T-helper 1 cell treated with Interleukin-12 subunit alpha and Interleukin-12 subunit beta and Interleukin-4 antibody, amounts not matched to agents 30 μg/mL and 1 μg/mL, for 36 hours (primary cell): ENCODE data around the gene NNT.
"Not testable (repeated sequence)": the region's sequence is repeated elsewhere in the genome, so short reads cannot be mapped to it uniquely, and the experiment has no call there.

Experiments used
- H3K27ac Mint-ChIP-seq: one replicate; pipeline ENCODE4 v1.8.0; 2021; ENCODE audit warnings: mild to moderate bottlenecking, mixed read lengths
- H3K27me3 Mint-ChIP-seq: one replicate; pipeline ENCODE4 v1.8.0; 2021; ENCODE audit warnings: low read depth, mixed read lengths
- H3K36me3 Mint-ChIP-seq: one replicate; pipeline ENCODE4 v1.8.0; 2021; ENCODE audit warnings: low read depth, mixed read lengths
- H3K4me1 Mint-ChIP-seq: one replicate; pipeline ENCODE4 v1.8.0; 2021; ENCODE audit warnings: low read depth, mixed read lengths
- H3K4me3 Mint-ChIP-seq: one replicate; pipeline ENCODE4 v1.8.0; 2021; ENCODE audit warnings: mild to moderate bottlenecking, moderate library complexity, mixed read lengths
- H3K9me3 Mint-ChIP-seq: one replicate; pipeline ENCODE4 v1.8.0; 2021; ENCODE audit warnings: mixed read lengths

Gene NNT

DNA sequence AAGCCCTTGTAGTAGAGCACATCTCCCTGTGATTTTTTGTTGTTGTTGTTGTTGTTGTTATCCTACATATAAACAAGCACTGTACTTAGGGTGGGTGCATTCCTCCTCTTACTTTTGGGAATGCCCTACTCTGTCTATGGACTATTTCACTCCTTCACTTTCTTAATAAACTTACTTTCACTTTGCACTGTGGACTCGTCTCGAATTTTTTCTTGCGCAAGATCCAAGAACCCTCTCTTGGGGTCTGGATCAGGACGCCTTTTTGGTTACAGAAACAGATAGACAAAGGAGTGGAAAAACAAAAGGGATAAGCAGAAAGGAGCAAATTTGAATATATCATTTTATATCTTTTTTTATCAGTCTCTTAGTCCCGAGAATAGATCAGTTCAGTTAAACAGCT lies 31.7 kb upstream of the NNT start:
- H3K36me3 Mint-ChIP-seq = peaks cover 8% of the 10 kb centered on the region
- H3K4me1 Mint-ChIP-seq = no peaks in the 10 kb centered on the region
- H3K27ac Mint-ChIP-seq = no peak overlapping the region
- H3K4me3 Mint-ChIP-seq = no peak overlapping the region
- H3K27me3 Mint-ChIP-seq = no peaks in the 10 kb centered on the region
- no peaks in the 10 kb centered on the region for H3K9me3 Mint-ChIP-seq

DNA sequence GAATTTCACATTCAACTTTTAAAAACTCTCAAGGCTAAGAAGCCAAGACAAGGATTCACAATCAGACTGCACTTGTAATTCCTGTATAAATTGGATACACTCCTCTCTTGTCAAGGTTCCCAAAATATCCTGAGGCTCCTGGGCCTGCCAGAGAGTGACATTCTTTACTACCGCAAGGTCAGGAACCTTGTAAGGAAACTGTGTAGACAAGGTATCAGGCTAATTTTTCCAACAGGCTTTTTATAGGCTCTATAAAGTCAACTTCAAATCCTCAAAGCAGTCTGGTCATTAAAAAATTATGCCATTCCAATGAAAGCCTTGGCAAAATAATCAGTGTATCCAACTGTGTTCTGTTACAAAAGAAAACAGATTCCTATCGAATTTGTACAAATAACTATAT lies 30.6 kb upstream of the NNT start:
- Mint-ChIP-seq H3K36me3 (peaks cover 8% of the 10 kb centered on the region), H3K4me1 (no peaks in the 10 kb centered on the region), H3K9me3 (no peaks in the 10 kb centered on the region), H3K27me3 (no peaks in the 10 kb centered on the region), H3K27ac (no peak overlapping the region), H3K4me3 (no peak overlapping the region)

DNA sequence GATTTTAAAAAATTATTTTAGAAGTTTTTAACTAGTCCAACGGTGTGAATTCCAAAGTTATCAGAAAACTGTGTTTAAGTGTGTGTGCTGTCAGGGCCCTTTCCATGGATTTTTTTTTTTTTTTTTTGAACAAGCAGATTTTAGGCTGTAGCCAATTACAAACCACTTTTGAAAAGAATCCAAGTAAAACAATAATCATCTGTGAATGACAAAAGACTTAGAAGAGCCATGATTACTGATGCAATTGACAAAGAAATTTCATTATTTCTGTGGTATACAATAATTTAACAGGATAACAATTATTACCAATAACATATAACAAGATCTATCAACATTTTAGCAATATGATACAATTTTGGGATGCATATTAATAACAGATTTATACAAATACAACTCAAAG lies 29.9 kb upstream of the NNT start:
- H3K36me3 Mint-ChIP-seq = peaks cover 8% of the 10 kb centered on the region
- H3K4me3 Mint-ChIP-seq = no peak overlapping the region
- H3K27ac Mint-ChIP-seq = no peak overlapping the region
- H3K4me1 Mint-ChIP-seq = no peaks in the 10 kb centered on the region
- H3K9me3 Mint-ChIP-seq = no peaks in the 10 kb centered on the region
- H3K27me3 Mint-ChIP-seq = no peaks in the 10 kb centered on the region

DNA sequence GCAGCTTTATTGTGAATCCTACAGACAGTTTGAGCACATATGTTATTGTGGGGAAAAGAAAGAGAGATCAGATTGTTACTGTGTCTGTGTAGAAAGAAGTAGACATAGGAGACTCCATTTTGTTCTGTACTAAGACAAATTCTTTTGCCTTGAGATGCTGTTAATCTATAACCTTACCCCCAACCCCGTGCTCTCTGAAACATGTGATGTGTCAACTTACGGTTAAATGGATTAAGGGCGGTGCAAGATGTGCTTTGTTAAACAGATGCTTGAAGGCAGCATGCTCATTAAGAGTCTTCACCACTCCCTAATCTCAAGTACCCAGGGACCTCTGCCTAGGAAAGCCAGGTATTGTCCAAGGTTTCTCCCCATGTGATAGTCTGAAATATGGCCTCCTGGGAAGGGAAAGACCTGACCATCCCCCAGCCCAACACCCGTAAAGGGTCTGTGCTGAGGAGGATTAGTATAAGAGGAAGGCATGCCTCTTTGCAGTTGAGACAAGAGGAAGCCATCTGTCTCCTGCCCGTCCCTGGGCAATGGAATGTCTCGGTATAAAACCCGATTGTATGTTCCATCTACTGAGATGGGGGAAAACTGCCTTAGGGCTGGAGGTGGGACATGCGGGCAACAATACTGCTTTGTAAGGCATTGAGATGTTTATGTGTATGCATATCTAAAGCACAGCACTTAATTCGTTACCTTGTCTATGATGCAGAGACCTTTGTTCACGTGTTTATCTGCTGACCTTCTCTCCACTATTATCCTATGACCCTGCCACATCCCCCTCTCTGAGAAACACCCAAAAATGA lies 22.4 kb upstream of the NNT start:
- H3K9me3 Mint-ChIP-seq, H3K36me3 Mint-ChIP-seq, H3K27me3 Mint-ChIP-seq, H3K27ac Mint-ChIP-seq, H3K4me1 Mint-ChIP-seq, H3K4me3 Mint-ChIP-seq: not testable (repeated sequence)

DNA sequence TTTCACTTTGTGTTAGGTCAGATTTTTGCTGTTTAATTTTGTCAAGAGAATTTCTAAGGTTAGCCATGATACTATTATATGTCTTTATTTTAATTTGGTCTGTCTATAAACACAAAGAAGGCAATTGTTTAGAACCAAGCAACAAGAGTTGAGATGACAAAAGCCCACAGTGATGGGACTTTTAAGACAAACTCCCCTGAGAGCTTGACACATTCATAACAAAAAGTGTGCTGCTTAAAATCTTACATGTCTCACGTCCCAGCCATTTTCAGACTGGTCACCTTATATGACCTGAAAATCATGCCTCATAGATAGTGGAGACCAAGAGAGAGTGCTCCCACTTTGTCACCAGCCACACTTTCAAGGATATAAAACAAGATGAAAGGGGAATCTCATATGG lies 21.6 kb upstream of the NNT start:
- Mint-ChIP-seq H3K27me3 (no peaks in the 10 kb centered on the region), H3K9me3 (no peaks in the 10 kb centered on the region), H3K4me3 (no peak overlapping the region), H3K4me1 (no peaks in the 10 kb centered on the region), H3K27ac (no peak overlapping the region), H3K36me3 (peaks cover 5% of the 10 kb centered on the region)

DNA sequence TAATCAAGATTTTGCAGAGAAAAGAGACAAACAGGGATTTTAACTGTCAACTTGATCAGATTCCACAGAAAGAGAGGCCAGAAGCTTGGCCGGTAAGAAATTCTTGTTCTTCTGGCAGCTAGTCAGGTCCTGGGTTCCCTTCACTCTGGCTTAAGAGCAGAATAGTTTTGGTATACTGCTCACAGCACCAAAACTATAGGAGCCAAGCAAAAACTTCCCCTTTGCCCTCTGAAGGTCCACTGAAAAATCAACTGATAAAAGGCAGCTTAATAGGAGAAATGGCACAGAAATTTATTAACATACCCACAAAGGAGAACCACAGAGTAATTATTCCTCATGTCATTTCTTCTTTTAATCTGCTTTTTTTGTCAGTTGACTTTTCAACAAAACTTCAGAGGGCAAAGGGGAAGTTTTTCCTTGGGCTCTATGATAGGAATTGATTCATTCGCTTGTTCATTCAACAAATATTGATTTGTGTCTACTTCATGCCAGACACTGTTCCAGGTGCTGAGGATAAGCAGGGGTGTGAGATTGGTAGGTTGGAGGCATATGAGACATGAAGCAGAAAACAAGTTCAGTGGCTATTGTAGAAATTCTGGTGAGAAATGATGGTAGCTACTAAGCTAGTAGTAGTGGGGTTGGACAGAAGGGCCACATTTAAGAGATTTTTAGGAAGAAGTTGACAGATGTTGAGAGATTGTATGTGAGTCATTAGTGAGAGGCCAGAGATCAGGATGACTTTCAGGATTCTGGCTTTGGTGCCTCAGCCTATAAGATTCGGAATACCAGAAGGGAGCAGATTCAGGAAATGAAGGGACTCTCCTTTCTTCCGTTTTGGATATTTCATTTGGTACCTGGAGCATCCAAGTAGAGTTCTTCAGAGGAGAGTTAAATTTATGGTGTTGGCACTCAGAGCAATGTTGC lies 20.6 kb upstream of the NNT start:
- Mint-ChIP-seq H3K27ac (no peak overlapping the region), H3K4me3 (no peak overlapping the region), H3K27me3 (no peaks in the 10 kb centered on the region), H3K9me3 (no peaks in the 10 kb centered on the region), H3K4me1 (no peaks in the 10 kb centered on the region), H3K36me3 (peaks cover 5% of the 10 kb centered on the region)

DNA sequence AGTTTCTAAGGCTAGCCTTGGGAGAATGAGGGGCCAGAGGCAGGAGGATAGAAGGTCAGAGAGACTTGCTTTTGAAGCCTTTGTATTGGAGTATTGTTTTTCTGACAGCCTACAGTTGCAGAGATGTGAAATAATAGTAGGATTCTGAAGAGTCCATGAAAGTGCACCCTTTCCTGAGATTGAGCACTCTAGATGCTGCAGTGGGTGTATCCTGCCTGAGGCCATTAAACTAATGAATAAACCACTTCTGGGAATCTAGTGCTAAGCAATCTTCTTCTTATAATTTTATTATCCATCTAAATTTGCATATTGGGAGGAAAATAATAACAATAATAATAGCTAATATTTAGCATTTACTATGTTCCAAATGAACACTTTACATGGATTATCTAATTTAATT lies 19.3 kb upstream of the NNT start:
- no peaks in the 10 kb centered on the region for H3K4me1 Mint-ChIP-seq
- H3K9me3 Mint-ChIP-seq = no peaks in the 10 kb centered on the region
- H3K27me3 Mint-ChIP-seq = no peaks in the 10 kb centered on the region
- no peak overlapping the region for H3K4me3 Mint-ChIP-seq
- H3K27ac Mint-ChIP-seq = no peak overlapping the region
- peaks cover 5% of the 10 kb centered on the region for H3K36me3 Mint-ChIP-seq

DNA sequence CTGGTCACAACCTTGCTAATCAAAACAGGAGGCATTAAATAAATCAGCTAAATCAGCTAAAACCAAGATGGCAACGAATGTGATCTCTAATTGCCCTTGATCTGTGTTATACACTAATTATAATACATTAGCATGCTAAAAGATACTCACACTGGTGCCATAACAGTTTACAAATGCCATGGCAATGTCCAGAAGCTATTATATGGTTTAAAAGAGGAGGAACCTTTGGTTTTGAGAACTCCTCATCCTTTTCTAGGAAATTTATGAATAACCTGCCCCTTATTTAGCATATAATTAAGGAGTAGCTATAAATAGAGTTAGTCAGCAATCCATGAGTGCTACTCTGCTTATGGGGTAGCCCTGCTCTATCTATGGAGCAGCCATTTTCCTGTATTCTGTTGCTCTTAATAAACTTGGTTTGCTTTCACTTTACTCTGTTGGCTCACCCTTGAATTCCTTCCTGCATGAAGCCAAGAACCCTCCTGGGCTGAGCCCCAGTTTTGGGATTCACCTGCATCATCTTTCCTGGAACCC lies 18.7 kb upstream of the NNT start:
- no peak overlapping the region for H3K4me3 Mint-ChIP-seq
- no peak overlapping the region for H3K27ac Mint-ChIP-seq

DNA sequence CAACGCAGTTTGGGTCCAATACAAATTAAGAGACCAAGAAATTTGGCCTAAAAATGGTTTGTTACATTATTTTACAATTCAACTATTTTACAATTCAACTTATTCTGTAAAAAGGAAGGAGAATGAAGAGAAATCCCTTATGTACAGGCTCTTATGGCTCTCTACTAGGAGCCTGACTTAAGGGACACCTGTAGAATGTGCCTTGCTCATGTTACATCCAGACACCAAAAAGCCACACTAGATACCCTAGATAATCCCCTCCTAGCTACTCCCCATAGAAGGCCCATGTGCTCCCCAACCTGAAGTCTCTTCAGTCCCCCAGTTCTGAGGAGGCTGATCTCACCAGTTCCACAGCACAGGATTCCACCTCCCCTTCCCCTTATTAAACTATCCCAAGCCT lies 14.1 kb upstream of the NNT start:
- H3K36me3 Mint-ChIP-seq = peaks cover 8% of the 10 kb centered on the region
- H3K27ac Mint-ChIP-seq = no peak overlapping the region

More for the DNA sequence above, 18.7 kb upstream of the NNT start:
- Mint-ChIP-seq H3K36me3 (peaks cover 5% of the 10 kb centered on the region), H3K27me3 (no peaks in the 10 kb centered on the region), H3K4me1 (no peaks in the 10 kb centered on the region), H3K9me3 (no peaks in the 10 kb centered on the region)

DNA sequence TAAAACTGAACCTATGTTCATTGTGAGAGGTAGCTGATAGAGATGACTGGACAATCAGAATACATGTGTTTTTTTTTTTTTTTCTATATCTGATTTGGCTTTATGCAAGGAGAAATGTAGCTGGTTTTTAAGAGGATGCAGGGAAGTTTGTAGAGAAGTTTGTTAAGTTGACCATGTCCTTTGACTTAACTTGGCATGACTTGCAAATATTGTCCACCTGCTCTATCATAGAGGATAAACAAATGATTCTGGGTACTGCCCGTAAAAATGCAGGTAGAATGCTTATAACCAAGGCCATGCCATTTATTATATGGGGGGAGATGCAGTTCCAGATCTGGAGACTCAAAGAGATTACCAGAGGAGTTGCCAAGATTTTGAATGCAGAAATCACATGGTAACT lies 13.7 kb upstream of the NNT start:
- Mint-ChIP-seq H3K27me3 (no peaks in the 10 kb centered on the region), H3K4me3 (no peak overlapping the region), H3K9me3 (no peaks in the 10 kb centered on the region), H3K27ac (no peak overlapping the region), H3K36me3 (peaks cover 8% of the 10 kb centered on the region), H3K4me1 (peaks cover 2% of the 10 kb centered on the region)

More for the DNA sequence above, 14.1 kb upstream of the NNT start:
- Mint-ChIP-seq H3K4me1 (peaks cover 2% of the 10 kb centered on the region), H3K27me3 (no peaks in the 10 kb centered on the region), H3K4me3 (no peak overlapping the region), H3K9me3 (no peaks in the 10 kb centered on the region)

DNA sequence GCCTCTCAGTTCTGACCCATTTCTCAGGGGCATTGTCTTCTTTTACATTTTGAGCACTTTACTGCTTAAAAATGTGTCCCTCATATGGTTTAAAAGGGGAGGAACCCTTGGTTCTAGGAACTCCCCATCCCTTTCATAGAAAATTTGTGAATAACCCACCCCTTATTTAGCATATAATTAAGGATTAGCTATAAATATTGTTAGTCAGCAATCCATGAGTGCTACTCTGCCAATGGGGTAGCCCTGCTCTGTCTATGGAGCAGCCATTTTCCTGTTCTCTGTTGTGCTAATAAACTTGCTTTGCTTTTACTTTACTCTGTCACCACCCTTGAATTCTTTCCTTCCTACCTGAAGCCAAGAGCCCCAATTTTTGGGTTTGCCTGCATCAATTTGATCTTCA lies 12.3 kb upstream of the NNT start:
- Mint-ChIP-seq H3K27me3 (no peaks in the 10 kb centered on the region), H3K4me3 (no peak overlapping the region), H3K9me3 (no peaks in the 10 kb centered on the region), H3K36me3 (peaks cover 8% of the 10 kb centered on the region), H3K27ac (no peak overlapping the region), H3K4me1 (peaks cover 2% of the 10 kb centered on the region)

DNA sequence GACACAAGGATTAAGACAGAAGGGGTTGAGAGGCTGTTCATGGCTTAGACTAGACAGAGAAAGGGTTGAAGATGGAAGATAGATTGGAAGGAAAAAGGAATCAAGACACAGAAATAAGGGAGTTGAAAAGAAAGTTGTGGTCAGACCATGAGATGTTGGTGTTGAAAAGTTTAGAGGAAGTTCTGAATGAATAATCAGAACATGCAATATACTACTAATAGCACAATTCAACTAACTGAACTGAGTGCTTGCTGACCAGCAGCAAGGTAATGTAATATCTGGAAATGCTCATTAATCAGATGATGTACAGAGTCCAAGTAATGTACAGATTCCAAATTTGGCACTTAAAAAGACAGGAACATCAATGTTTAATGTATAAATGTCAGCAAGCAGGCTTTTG lies 10.6 kb upstream of the NNT start:
- H3K9me3 Mint-ChIP-seq = no peaks in the 10 kb centered on the region
- no peak overlapping the region for H3K27ac Mint-ChIP-seq
- H3K27me3 Mint-ChIP-seq = no peaks in the 10 kb centered on the region
- H3K4me3 Mint-ChIP-seq = no peak overlapping the region
- peaks cover 8% of the 10 kb centered on the region for H3K36me3 Mint-ChIP-seq
- H3K4me1 Mint-ChIP-seq = peaks cover 2% of the 10 kb centered on the region

DNA sequence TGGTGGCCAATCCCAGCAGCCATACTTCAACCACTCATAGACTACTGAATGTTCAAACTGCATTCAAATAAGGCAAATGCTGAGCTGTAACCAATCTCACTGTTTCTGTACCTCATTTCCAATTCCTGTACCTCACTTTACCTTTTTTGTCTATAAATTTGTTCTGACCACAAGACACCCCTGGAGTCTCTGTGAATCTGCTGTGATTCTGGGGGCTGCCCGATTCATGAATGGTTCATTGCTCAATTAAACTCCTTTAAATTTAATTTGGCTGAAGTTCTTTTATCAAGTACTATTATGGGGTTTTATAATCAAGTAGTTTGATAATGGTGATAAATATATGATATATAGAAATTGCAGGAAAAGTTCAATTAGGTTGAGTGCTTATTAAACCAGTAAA lies 4.1 kb upstream of the NNT start:
- not testable (repeated sequence) for H3K27ac Mint-ChIP-seq, H3K27me3 Mint-ChIP-seq, H3K9me3 Mint-ChIP-seq, H3K4me3 Mint-ChIP-seq
- peaks cover 13% of the 10 kb centered on the region for H3K36me3 Mint-ChIP-seq
- peaks cover 19% of the 10 kb centered on the region for H3K4me1 Mint-ChIP-seq

DNA sequence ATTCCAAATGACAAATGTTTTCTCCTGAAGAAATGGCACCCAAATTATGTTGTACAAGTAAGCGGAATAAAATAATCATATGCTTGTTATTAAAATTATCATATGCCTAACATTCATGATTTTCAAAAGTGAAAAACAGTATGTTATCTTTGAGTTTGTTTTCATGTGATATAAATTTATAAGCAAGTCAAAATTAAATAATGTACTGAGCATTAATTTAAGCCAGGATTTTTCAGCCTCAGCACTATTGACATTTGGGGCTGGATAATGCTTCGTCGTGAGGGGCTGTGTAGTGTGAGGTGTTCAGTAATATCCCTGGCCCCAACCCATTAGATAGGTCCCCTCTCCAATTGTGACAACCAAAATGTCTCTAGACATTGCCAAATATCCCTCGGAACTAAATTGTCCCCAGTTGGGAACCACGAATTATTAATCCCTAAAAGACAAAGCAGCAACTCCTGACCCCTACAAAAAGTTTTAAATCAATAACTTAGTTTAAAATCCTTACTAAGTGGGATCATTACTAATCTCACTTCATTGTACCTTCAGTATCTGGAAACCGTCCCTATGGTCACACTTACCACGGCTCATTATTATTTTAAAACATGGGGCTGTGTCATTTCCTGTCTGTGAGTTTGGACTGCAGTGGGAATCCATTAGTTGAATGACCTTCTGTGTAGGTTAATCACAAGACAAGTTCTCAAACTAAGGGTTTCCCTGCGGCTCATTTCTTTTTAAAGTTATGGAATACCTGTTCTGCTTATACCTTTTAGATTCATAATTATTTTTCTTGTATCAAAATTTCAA lies 1.3 kb upstream of the NNT start:
- H3K27ac Mint-ChIP-seq = peak overlapping the region; percentile 36
- H3K4me3 Mint-ChIP-seq = peak overlapping the region; percentile 37
- H3K4me1 Mint-ChIP-seq = peaks cover 25% of the 10 kb centered on the region
- no peaks in the 10 kb centered on the region for H3K27me3 Mint-ChIP-seq
- no peaks in the 10 kb centered on the region for H3K9me3 Mint-ChIP-seq
- H3K36me3 Mint-ChIP-seq = peaks cover 21% of the 10 kb centered on the region
